Measurements from ENCODE around the gene BNIP2.
A peak's percentile ranks its signal among the peaks of the same experiment; 100 is the strongest.

The BNIP2 gene

GRCh38 chr15:59615661-59616060 lies 73.5 kb downstream of the BNIP2 start:
- H3K27ac ChIP-seq (replicated peaks) = no peak overlapping the region

GRCh38 chr15:59614153-59614552 lies 75.0 kb downstream of the BNIP2 start:
- no peak for DNase-seq (ENCODE audit: low read depth in 1 of 2, low spot score in 1 of 2)
- TF ChIP-seq CTCF (IDR thresholded peaks at IDR 0.05; ENCODE audit: insufficient read depth, low read length) (no peak), GABPA (IDR thresholded peaks at IDR 0.05; ENCODE audit: low read depth) (no peak), SPI1 (IDR thresholded peaks at IDR 0.05; ENCODE audit: borderline replicate concordance, low read depth) (no peak), POLR2AphosphoS5 (IDR thresholded peaks at IDR 0.05; ENCODE audit: low read depth) (no peak), REST (IDR thresholded peaks at IDR 0.05; ENCODE audit: insufficient replicate concordance, low read depth) (no peak)
- H3K27ac ChIP-seq (replicated peaks) = no peak overlapping the region
- no peak overlapping the region for H3K4me3 ChIP-seq (replicated peaks; ENCODE audit: insufficient read depth, low read length)
- no peaks in the 10 kb centered on the region for H3K27me3 ChIP-seq (ENCODE audit: insufficient read depth, poor library complexity, severe bottlenecking)

More at GRCh38 chr15:59615661-59616060, 73.5 kb downstream of the BNIP2 start:
- no peak for TF ChIP-seq SPI1 (IDR thresholded peaks at IDR 0.05; ENCODE audit: borderline replicate concordance, low read depth)
- no peak for TF ChIP-seq CTCF (IDR thresholded peaks at IDR 0.05; ENCODE audit: insufficient read depth, low read length)
- no peak for TF ChIP-seq GABPA (IDR thresholded peaks at IDR 0.05; ENCODE audit: low read depth)
- TF ChIP-seq POLR2AphosphoS5 (IDR thresholded peaks at IDR 0.05; ENCODE audit: low read depth) = no peak
- no peak for TF ChIP-seq REST (IDR thresholded peaks at IDR 0.05; ENCODE audit: insufficient replicate concordance, low read depth)
- H3K27me3 ChIP-seq (ENCODE audit: insufficient read depth, poor library complexity, severe bottlenecking) = no peaks in the 10 kb centered on the region
- no peak overlapping the region for H3K4me3 ChIP-seq (replicated peaks; ENCODE audit: insufficient read depth, low read length)
- DNase-seq (ENCODE audit: low read depth in 1 of 2, low spot score in 1 of 2) = no peak

GRCh38 chr15:59611276-59612260 lies 77.6 kb downstream of the BNIP2 start, which contains the start of gene GCNT3:
GCNT3 (plus strand) TSS chr15:59611783; CDS start chr15:59618239, 6,456 bp downstream.
- Histone ChIP-seq H3K27me3 (ENCODE audit: insufficient read depth, poor library complexity, severe bottlenecking) (no peaks in the 10 kb centered on the region), H3K4me3 (replicated peaks; ENCODE audit: insufficient read depth, low read length) (no peak within 1 kb of the TSS), H3K27ac (replicated peaks) (no peak within 1 kb of the TSS)
- peak; percentile 2; the same call in 1 of the 2 replicates for TF ChIP-seq SPI1 (IDR thresholded peaks at IDR 0.05; ENCODE audit: borderline replicate concordance, low read depth)
- TF ChIP-seq GABPA (IDR thresholded peaks at IDR 0.05; ENCODE audit: low read depth) = no peak
- TF ChIP-seq REST (IDR thresholded peaks at IDR 0.05; ENCODE audit: insufficient replicate concordance, low read depth) = no peak
- peak; percentile 7 to 30 for DNase-seq (ENCODE audit: low read depth in 1 of 2, low spot score in 1 of 2)
